DND-41 (cell line): ENCODE measurements around the gene SLFN13.
A peak's percentile ranks its signal among the peaks of the same experiment; 100 is the strongest.
"Not testable (repeated sequence)": the region's sequence is repeated elsewhere in the genome, so short reads cannot be mapped to it uniquely, and the experiment has no call there.

Source experiments
- ATAC-seq: fragments of 200-7000 bp; cut with Tn5 transposase; 3 replicates; pipeline ENCODE4 v1.9.1; 2021; ENCODE audit warnings: low read depth; ENCODE audit not compliant: insufficient read depth
- DNase-seq: peaks from one replicate; pipeline ENCODE4 v3.0.0-alpha.2; 2020
- H2AFZ ChIP-seq: 2 replicates; pipeline ENCODE4 v1.6.0; 2012; ENCODE audit warnings: low read depth, low read length
- H3K27ac ChIP-seq: 2 replicates; pipeline ENCODE4 v1.5.1; 2012; ENCODE audit warnings: low read length, inconsistent platforms
- H3K27me3 ChIP-seq: fragments of 200-600 bp; sonication (generic); 2 replicates; pipeline ENCODE4 v1.6.0; 2012; ENCODE audit warnings: low read length, mild to moderate bottlenecking, inconsistent platforms; ENCODE audit not compliant: insufficient read depth, poor library complexity
- H3K36me3 ChIP-seq: 2 replicates; pipeline ENCODE4 v1.5.1; 2012; ENCODE audit warnings: low read length, inconsistent platforms; ENCODE audit not compliant: insufficient read depth
- H3K4me1 ChIP-seq: 2 replicates; pipeline ENCODE4 v1.5.1; 2012; ENCODE audit warnings: mild to moderate bottlenecking, low read length; ENCODE audit not compliant: insufficient read depth
- H3K4me2 ChIP-seq: 2 replicates; pipeline ENCODE4 v1.6.0; 2012; ENCODE audit warnings: mild to moderate bottlenecking, moderate library complexity, low read length, inconsistent platforms; ENCODE audit not compliant: insufficient read depth
- H3K4me3 ChIP-seq, 2 experiments: fragments of 200-600 bp in 1 of 2; shearing (Covaris generic) in 1 of 2; 2 replicates each; pipeline ENCODE4 v1.5.1; 2012 to 2016; ENCODE audit warnings: inconsistent platforms in 2 of 2, low read length in 2 of 2, mild to moderate bottlenecking in 2 of 2, low read depth in 1 of 2, moderate library complexity in 1 of 2
- H3K79me2 ChIP-seq: 2 replicates; pipeline ENCODE4 v1.6.0; 2012; ENCODE audit warnings: low read length, inconsistent platforms; ENCODE audit not compliant: insufficient read depth
- H3K9ac ChIP-seq: 2 replicates; pipeline ENCODE4 v1.6.0; 2012; ENCODE audit warnings: low read depth, mild to moderate bottlenecking, inconsistent platforms, low read length, moderate library complexity
- H3K9me3 ChIP-seq: 2 replicates; pipeline ENCODE4 v1.5.1; 2012; ENCODE audit warnings: low read length, moderate library complexity, mild to moderate bottlenecking, inconsistent platforms; ENCODE audit not compliant: insufficient read depth, severe bottlenecking
- H4K20me1 ChIP-seq: 2 replicates; pipeline ENCODE4 v1.6.0; 2012; ENCODE audit warnings: low read length; ENCODE audit not compliant: insufficient read depth
- EZH2 ChIP-seq: IDR thresholded peaks from 3 replicates; pipeline ENCODE4 v1.6.1; 2012; ENCODE audit warnings: borderline replicate concordance, low read depth, mild to moderate bottlenecking, moderate library complexity, low read length, inconsistent platforms; ENCODE audit not compliant: severe bottlenecking
- TF ChIP-seq, protein P1 (sequence below): IDR thresholded peaks from 2 replicates; pipeline ENCODE4 v1.5.1; 2012; ENCODE audit warnings: borderline replicate concordance, low read length, moderate library complexity, mild to moderate bottlenecking; ENCODE audit not compliant: poor library complexity, severe bottlenecking; ENCODE audit errors: extremely low read depth

Gene SLFN13

DNA sequence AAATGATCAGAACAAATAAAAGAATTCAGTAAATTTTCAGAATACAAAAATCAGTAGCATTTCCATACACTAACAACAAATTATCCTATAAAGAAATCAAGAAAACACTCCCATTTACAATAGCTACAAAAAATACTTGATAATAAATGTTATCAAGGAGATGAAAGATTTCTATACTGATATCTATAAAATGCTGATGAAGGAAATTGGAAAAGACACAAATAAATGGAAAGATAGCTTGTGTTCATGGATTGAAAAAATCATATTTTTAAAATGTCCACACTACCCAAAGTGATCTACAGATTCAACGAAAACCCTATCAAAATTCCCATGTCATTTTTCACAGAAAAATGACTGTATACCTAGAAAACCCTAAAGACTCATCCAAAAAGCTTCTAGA is 34.3 kb downstream of the SLFN13 start:
- TF ChIP-seq, protein P1, sequence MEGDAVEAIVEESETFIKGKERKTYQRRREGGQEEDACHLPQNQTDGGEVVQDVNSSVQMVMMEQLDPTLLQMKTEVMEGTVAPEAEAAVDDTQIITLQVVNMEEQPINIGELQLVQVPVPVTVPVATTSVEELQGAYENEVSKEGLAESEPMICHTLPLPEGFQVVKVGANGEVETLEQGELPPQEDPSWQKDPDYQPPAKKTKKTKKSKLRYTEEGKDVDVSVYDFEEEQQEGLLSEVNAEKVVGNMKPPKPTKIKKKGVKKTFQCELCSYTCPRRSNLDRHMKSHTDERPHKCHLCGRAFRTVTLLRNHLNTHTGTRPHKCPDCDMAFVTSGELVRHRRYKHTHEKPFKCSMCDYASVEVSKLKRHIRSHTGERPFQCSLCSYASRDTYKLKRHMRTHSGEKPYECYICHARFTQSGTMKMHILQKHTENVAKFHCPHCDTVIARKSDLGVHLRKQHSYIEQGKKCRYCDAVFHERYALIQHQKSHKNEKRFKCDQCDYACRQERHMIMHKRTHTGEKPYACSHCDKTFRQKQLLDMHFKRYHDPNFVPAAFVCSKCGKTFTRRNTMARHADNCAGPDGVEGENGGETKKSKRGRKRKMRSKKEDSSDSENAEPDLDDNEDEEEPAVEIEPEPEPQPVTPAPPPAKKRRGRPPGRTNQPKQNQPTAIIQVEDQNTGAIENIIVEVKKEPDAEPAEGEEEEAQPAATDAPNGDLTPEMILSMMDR, result no peak
- TF ChIP-seq EZH2, result no peak
- no peaks in the 10 kb centered on the region for H3K27me3 ChIP-seq

DNA sequence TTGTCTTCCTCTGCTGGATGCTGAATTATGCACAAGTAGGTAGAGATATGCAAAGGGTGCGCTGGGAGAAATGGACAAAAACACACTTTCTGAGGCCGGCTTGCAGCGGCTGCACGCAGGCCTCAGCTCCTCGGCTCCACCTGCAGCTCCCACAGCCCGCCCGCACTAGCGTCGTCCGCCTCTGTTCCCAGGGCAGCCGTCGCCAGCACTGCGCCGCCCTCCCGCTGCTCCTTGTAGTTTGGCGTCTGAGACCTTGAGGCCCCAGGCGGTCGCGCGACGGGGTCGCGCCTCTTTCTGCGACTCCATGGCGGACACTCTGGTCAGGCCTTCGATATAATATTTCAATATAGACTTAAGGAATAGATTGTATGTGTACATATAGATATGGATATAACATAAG is 41.0 kb downstream of the SLFN13 start:
- TF ChIP-seq, protein P1, result no peak
- no peak for TF ChIP-seq EZH2
- H4K20me1 ChIP-seq, result no peaks in the 10 kb centered on the region
- no peak overlapping the region for H3K27ac ChIP-seq
- H3K36me3 ChIP-seq, result peaks cover 28% of the 10 kb centered on the region
- no peak for DNase-seq
- H3K9me3 ChIP-seq, result no peaks in the 10 kb centered on the region
- H2AFZ ChIP-seq, result no peak overlapping the region
- H3K27me3 ChIP-seq, result no peaks in the 10 kb centered on the region
- no peaks in the 10 kb centered on the region for H3K79me2 ChIP-seq
- no peak overlapping the region for H3K9ac ChIP-seq
- H3K4me3 ChIP-seq, result no peak overlapping the region
- no peak for ATAC-seq
- H3K4me1 ChIP-seq, result peaks cover 11% of the 10 kb centered on the region; the same call in 1 of the 2 replicates
- no peak overlapping the region for H3K4me2 ChIP-seq

More for the DNA sequence above, 34.3 kb downstream of the SLFN13 start:
- no peak overlapping the region for H3K27ac ChIP-seq
- H3K4me3 ChIP-seq, result no peak overlapping the region
- no peaks in the 10 kb centered on the region for H3K9me3 ChIP-seq
- no peaks in the 10 kb centered on the region for H3K79me2 ChIP-seq
- H2AFZ ChIP-seq, result no peak overlapping the region
- no peak overlapping the region for H3K9ac ChIP-seq
- no peaks in the 10 kb centered on the region for H4K20me1 ChIP-seq
- DNase-seq, result no peak
- ATAC-seq, result no peak
- H3K4me1 ChIP-seq, result no peaks in the 10 kb centered on the region
- H3K4me2 ChIP-seq, result no peak overlapping the region
- H3K36me3 ChIP-seq, result peaks cover 35% of the 10 kb centered on the region

DNA sequence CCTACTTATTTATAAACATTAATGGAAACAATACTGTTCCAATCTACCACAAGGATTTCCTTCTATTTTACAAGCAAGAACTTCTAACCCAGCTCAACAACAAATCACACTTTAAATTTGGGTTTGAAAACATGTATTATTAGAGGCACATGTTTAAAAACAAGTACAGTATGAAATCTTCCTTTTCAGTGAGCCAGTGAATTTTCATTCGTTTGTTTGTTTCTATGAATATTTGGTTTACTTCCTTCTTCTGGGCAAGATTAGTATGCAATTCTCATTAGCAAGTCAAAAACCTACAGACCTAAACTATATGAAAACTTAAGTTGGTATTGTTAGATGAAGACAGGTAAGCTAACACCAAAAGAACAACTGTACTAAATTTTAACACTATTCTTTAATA is 42.0 kb downstream of the SLFN13 start:
- Histone ChIP-seq H4K20me1 (no peaks in the 10 kb centered on the region), H3K27ac (no peak overlapping the region), H3K36me3 (peaks cover 21% of the 10 kb centered on the region), H3K9ac (no peak overlapping the region), H3K9me3 (no peaks in the 10 kb centered on the region), H3K4me3 (no peak overlapping the region), H3K4me2 (no peak overlapping the region), H3K4me1 (peaks cover 11% of the 10 kb centered on the region; the same call in 1 of the 2 replicates), H2AFZ (no peak overlapping the region), H3K27me3 (no peaks in the 10 kb centered on the region), H3K79me2 (no peaks in the 10 kb centered on the region)
- ATAC-seq (no peak), DNase-seq (no peak)
- TF ChIP-seq EZH2, result no peak
- TF ChIP-seq, protein P1, result no peak

DNA sequence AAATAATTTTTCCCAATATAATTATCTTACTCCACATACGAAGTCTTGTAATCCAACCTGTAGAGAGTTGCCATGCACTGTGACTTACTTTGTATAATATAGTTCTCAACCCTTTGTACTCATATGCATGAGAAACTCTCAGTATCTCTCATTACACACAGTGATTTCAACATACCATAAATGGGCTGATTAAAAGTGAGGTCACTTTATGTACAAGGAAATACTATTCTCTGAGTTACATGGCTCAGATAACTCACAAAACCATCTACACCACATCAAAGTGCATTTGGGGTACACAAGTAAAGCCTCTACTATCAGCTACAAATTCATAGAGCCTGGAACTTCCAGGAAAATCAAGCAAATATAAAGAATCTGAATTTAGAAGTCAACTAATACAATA is 44.2 kb downstream of the SLFN13 start:
- Histone ChIP-seq H3K9ac (no peak overlapping the region), H3K27ac (no peak overlapping the region), H3K4me2 (no peak overlapping the region), H3K4me3 (no peak overlapping the region), H3K4me1 (peaks cover 11% of the 10 kb centered on the region; the same call in 1 of the 2 replicates), H3K9me3 (no peaks in the 10 kb centered on the region), H3K27me3 (no peaks in the 10 kb centered on the region), H3K36me3 (0 out of 2 replicates have a peak, but pooled peaks cover 3% of the 10 kb centered on the region), H4K20me1 (no peaks in the 10 kb centered on the region), H2AFZ (no peak overlapping the region), H3K79me2 (no peaks in the 10 kb centered on the region)
- no peak for TF ChIP-seq EZH2
- TF ChIP-seq, protein P1, result no peak
- ATAC-seq (peak; percentile 97), DNase-seq (no peak)

DNA sequence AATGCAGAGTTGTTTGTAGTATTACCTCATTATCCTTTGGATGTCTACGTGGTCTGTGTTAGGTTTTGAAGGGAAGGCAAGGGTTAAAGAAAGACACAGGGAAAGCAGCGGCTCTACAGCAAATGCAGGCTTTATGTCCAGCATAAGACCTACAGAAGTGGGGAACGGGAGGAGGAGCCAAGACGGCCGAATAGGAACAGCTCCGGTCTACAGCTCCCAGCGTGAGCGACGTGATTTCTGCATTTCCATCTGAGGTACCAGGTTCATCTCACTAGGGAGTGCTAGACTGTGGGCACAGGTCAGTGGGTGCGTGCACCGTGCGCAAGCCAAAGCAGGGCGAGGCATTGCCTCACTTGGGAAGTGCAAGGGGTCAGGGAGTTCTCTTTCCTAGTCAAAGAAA is 54.8 kb downstream of the SLFN13 start:
- not testable (repeated sequence) for H3K9ac ChIP-seq, H3K36me3 ChIP-seq, H3K9me3 ChIP-seq, H4K20me1 ChIP-seq, H3K4me3 ChIP-seq, H2AFZ ChIP-seq, ATAC-seq, H3K27me3 ChIP-seq, H3K27ac ChIP-seq, DNase-seq, H3K79me2 ChIP-seq, H3K4me1 ChIP-seq, H3K4me2 ChIP-seq
